Esophagus squamous epithelium (tissue), 5 donors: ENCODE data around the gene VWA3A. TPM values are rescaled to one million over a fixed set of nuclear protein-coding genes. Genes with fewer than 3 reads are reported as not detected.
"Not testable (repeated sequence)": the region's sequence is repeated elsewhere in the genome, so short reads cannot be mapped to it uniquely, and the experiment has no call there.

Experiments used
- DNase-seq: peaks from one replicate; lab custom pipeline; 2025; lab: John Stamatoyannopoulos, UW
- H3K27ac ChIP-seq, 4 donors: fragments of 200-600 bp; sonication (generic); one replicate each; pipeline ENCODE4 v1.5.1; 2016 to 2019; ENCODE audit warnings: mild to moderate bottlenecking in 1 of 4
- H3K27me3 ChIP-seq, 4 donors: fragments of 200-600 bp; sonication (generic); 1 replicate in 3 of 4; 2 replicates in 1 of 4; pipeline versions ENCODE4 v1.5.1 to v1.6.0; 2017 to 2021; ENCODE audit warnings: antibody characterized with exemption in 1 of 4
- H3K36me3 ChIP-seq, 3 donors: fragments of 200-600 bp; sonication (generic); one replicate each; pipeline ENCODE4 v1.5.1; 2016 to 2019
- H3K4me1 ChIP-seq, 3 donors: fragments of 200-600 bp; sonication (generic); one replicate each; pipeline ENCODE4 v1.5.1; 2017 to 2019
- H3K4me3 ChIP-seq, 4 donors: fragments of 200-600 bp; sonication (generic); 1 replicate in 3 of 4; 2 replicates in 1 of 4; pipeline ENCODE4 v1.5.1; 2016 to 2019; ENCODE audit warnings: mild to moderate bottlenecking in 2 of 4, moderate library complexity in 1 of 4
- H3K9me3 ChIP-seq, 3 donors: fragments of 200-600 bp; sonication (generic); one replicate each; pipeline ENCODE4 v1.5.1; 2016 to 2019
- POLR2A ChIP-seq, 4 donors: fragments of 450-650 bp; IDR thresholded peaks; one replicate each; pipeline ENCODE4 v1.6.1; 2017; ENCODE audit warnings: antibody characterized with exemption in 4 of 4, mild to moderate bottlenecking in 4 of 4, moderate library complexity in 3 of 4
- WGBS, 2 donors: methylation state at CpG; one replicate each; pipeline ENCODE4 v1.1.5; 2018; 5-methylcytosine and 5-hydroxymethylcytosine counted together
- intact Hi-C: fragments of 100-400 bp; cut with DNase I; formaldehyde crosslinking; loops from one replicate; pipeline ENCODE4 v1.15.0; 2022
- total RNA-seq, 4 donors: library from RNA; depleted of rRNA; stranded (reverse); fragments of >200 nt; gene quantifications; one replicate each; pipeline ENCODE4 v1.1.0, GENCODE V29; 2016
- TF ChIP-seq, protein P1 (sequence below), 6 experiments: fragments of 450-650 bp in 4 of 6; fragments of 200-600 bp in 2 of 6; sonication (generic) in 2 of 6; IDR thresholded peaks; one replicate each; pipeline ENCODE4 v1.5.1; 2016 to 2019; ENCODE audit warnings: antibody characterized with exemption in 6 of 6, mild to moderate bottlenecking in 4 of 6, moderate library complexity in 4 of 6
- donor health status: DM: yes; HTN: yes; CAD: no.

Gene VWA3A
- total RNA-seq, 4 donors from 2014 or later = not detected

DNA sequence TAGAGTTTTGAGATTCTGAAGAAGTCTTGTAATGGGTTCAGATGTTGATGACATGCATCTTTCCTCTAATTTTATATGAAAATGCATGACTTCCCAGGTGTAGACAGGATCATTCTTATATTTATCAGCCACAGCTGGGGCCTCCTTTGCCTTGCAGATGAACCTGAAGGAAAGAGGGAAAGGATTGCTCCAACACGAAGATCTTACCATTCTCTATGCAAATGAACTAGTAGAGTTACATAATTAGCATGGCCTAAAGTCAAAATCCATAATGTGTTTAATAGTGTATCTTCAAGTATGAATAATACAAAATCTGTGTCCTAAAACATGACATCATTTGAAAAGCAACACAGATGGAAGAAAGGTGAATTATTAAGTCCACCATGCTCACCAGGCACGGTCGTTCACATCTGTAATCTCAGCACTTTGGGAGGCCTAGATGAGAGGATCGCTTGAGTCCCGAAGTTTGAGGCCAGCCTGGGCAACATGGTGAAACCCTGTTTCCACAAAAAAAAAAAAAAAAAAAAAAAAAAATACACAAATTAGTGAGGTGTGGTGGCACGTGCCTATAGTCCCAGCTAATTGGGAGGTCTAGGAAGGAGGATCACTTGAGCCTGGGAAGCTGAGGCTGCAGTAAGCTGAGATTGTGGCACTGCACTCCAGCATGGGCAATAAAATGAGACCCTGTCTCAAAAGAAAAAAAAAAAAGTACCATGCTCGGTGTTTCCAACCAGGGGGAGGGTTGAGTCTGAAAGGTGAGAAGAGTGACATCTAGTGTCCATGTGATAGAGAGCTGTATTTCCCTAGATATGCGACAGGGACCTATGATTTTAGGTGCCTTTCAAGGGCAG, 6.3 kb downstream of the VWA3A start:
- intact Hi-C loops = no loop called here
- no peak for DNase-seq
- peaks cover 0 to 31% (median 0%) of the 10 kb centered on the region in 4 donors for H3K27me3 ChIP-seq
- no peak overlapping the region for H3K27ac ChIP-seq
- H3K36me3 ChIP-seq = no peaks in the 10 kb centered on the region
- no peak overlapping the region for H3K4me3 ChIP-seq
- no peak for TF ChIP-seq POLR2A (IDR thresholded peaks at IDR 0.05)
- TF ChIP-seq, protein P1, sequence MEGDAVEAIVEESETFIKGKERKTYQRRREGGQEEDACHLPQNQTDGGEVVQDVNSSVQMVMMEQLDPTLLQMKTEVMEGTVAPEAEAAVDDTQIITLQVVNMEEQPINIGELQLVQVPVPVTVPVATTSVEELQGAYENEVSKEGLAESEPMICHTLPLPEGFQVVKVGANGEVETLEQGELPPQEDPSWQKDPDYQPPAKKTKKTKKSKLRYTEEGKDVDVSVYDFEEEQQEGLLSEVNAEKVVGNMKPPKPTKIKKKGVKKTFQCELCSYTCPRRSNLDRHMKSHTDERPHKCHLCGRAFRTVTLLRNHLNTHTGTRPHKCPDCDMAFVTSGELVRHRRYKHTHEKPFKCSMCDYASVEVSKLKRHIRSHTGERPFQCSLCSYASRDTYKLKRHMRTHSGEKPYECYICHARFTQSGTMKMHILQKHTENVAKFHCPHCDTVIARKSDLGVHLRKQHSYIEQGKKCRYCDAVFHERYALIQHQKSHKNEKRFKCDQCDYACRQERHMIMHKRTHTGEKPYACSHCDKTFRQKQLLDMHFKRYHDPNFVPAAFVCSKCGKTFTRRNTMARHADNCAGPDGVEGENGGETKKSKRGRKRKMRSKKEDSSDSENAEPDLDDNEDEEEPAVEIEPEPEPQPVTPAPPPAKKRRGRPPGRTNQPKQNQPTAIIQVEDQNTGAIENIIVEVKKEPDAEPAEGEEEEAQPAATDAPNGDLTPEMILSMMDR (IDR thresholded peaks at IDR 0.05) = peak; percentile 19 to 57 (median 31)
- H3K9me3 ChIP-seq = no peaks in the 10 kb centered on the region
- WGBS, 2 donors = 39 to 46% methylated on average over 8 of the region's 8 CpGs
- no peaks in the 10 kb centered on the region for H3K4me1 ChIP-seq

DNA sequence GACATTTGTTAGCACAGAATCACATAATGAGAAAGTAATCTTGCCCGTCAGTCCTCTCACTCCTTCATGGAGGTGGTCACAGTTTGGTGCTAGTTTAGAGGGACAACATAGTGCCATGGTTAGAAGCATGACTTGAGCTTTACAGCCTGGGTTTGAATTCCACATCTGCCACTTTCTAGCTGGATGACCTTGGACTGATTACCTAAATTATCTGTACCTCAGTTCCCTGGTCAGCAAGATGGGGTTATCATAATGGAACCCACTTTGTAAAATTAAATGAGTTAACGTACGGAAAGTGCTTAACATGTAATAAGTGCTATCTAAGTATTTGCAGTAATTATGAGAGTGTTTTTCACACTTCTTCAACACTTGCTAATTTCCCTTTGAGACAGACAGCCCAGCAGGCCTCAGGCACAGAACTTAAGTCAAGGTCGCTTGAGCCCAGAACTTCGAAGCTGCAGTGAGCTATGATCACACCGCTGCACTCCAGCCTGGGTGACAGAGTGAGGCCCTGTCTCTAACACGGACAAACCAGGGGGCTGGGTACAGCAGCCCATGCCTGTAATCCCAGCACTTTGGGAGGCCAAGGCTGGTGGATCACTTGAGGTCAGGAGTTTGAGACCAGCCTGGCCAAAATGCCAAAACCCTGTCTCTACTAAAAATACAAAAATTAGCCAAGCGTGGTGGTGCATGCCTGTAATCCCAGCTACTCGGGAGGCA, 7.1 kb downstream of the VWA3A start:
- intact Hi-C loops = no loop called here
- peaks cover 0 to 31% (median 0%) of the 10 kb centered on the region in 4 donors for H3K27me3 ChIP-seq
- H3K36me3 ChIP-seq = no peaks in the 10 kb centered on the region
- no peaks in the 10 kb centered on the region for H3K4me1 ChIP-seq
- H3K9me3 ChIP-seq = no peaks in the 10 kb centered on the region
- no peak overlapping the region for H3K4me3 ChIP-seq
- TF ChIP-seq, protein P1 (IDR thresholded peaks at IDR 0.05) = no peak
- no peak for TF ChIP-seq POLR2A (IDR thresholded peaks at IDR 0.05)
- 62 to 77% methylated on average over 6 to 8 of the region's 9 CpGs for WGBS, 2 donors
- DNase-seq = no peak
- H3K27ac ChIP-seq = no peak overlapping the region

DNA sequence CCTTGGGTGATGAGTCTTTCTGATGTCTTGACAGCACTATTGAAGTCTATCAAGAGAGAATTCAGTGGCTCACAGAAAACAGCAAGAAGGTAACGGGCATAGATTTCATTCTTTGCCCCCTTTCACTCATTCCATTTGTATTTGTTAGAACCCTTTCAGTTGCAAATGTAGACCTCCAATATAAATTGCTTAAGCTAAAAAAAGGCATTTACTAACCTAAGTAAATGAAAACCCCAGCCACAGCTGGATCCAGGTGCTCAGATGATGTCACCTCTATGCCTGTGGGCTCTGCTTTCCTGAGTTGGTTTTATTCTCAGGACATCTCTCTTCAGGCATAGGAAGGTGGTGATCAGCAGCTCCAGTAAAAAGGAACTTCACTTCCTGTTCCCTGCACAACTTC, 11.1 kb downstream of the VWA3A start:
- no peaks in the 10 kb centered on the region for H3K4me1 ChIP-seq
- H3K27ac ChIP-seq = no peak overlapping the region
- no peaks in the 10 kb centered on the region for H3K36me3 ChIP-seq
- intact Hi-C loops = no loop called here
- H3K27me3 ChIP-seq = peaks cover 0 to 19% (median 0%) of the 10 kb centered on the region in 4 donors
- no peak for DNase-seq
- H3K9me3 ChIP-seq = no peaks in the 10 kb centered on the region
- no peak for TF ChIP-seq POLR2A (IDR thresholded peaks at IDR 0.05)
- TF ChIP-seq, protein P1 (IDR thresholded peaks at IDR 0.05) = no peak
- H3K4me3 ChIP-seq = no peak overlapping the region
- WGBS, 2 donors = 59 to 80% methylated on average over 1 of the region's 1 CpG

DNA sequence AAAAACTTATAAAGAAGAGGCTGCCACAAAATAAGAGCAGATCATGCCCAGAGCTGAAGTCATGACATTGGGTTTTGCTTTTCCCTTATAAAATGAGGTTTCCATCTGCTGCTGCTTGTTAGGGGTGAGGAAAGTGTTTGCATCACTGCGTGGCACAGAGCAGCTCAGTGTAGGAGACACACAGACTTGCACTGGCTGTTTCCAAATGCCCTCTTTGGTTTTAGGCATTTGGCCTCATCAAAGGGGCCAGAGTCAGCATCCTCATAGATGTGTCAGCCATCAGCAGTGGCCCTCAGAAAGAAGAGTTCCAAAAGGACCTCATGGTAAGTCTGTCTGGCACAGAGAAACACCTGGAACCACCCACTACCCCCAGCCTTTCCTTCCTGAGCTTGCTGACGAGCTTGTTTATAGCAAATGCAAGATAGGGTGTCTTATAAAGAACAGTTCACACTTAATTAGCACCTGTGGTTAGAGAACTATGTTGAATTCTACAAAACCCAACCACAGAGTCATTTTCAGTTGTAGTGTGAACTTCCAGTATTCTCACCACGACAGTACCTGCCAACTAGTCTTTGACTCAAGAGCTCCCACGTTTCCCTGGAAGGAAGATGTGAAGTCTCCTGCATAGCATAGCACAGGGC, 17.0 kb downstream of the VWA3A start:
- H3K9me3 ChIP-seq = no peaks in the 10 kb centered on the region
- 37 to 42% methylated on average over 3 to 4 of the region's 4 CpGs for WGBS, 2 donors

DNA sequence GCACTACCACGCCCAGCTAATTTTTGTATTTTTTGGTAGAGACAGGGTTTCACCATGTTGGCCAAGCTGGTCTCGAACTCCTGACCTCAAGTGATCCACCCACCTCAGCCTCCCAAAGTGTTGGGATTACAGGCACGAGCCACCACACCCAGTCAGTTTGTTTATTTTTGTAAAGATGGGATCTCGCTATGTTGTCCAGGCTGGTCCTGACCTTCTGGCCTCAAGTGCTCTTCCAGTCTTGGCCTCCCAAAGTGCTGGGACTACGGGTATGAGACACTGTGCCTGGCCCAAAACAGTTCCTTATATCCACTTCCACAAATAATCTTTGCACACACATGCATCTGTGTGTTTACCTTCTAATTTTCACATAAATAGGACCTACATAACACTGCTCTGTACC, 19.3 kb downstream of the VWA3A start:
- not testable (repeated sequence) for H3K9me3 ChIP-seq, H3K36me3 ChIP-seq, DNase-seq, H3K4me3 ChIP-seq, H3K27ac ChIP-seq, H3K4me1 ChIP-seq
- 53 to 67% methylated on average over 5 of the region's 5 CpGs for WGBS, 2 donors
- intact Hi-C loops = loop anchor here (10.0 kb wide), 1 partner anchor 53 kb away; the partner anchor contains the start of gene SDR42E2
- peaks cover 0 to 41% (median 0%) of the 10 kb centered on the region in 4 donors for H3K27me3 ChIP-seq

More for the DNA sequence above, 17.0 kb downstream of the VWA3A start:
- intact Hi-C loops = no loop called here
- Histone ChIP-seq H3K4me3 (no peak overlapping the region), H3K27ac (no peak overlapping the region), H3K36me3 (no peaks in the 10 kb centered on the region), H3K27me3 (peaks cover 0 to 41% (median 0%) of the 10 kb centered on the region in 4 donors), H3K4me1 (no peaks in the 10 kb centered on the region)
- TF ChIP-seq, protein P1 (IDR thresholded peaks at IDR 0.05) = no peak
- TF ChIP-seq POLR2A (IDR thresholded peaks at IDR 0.05) = no peak
- DNase-seq = no peak
